ENCODE measurements around the gene DDX23.
A peak's percentile ranks its signal among the peaks of the same experiment; 100 is the strongest.
"Not testable (repeated sequence)": the region's sequence is repeated elsewhere in the genome, so short reads cannot be mapped to it uniquely, and the experiment has no call there.

Gene DDX23

DNA sequence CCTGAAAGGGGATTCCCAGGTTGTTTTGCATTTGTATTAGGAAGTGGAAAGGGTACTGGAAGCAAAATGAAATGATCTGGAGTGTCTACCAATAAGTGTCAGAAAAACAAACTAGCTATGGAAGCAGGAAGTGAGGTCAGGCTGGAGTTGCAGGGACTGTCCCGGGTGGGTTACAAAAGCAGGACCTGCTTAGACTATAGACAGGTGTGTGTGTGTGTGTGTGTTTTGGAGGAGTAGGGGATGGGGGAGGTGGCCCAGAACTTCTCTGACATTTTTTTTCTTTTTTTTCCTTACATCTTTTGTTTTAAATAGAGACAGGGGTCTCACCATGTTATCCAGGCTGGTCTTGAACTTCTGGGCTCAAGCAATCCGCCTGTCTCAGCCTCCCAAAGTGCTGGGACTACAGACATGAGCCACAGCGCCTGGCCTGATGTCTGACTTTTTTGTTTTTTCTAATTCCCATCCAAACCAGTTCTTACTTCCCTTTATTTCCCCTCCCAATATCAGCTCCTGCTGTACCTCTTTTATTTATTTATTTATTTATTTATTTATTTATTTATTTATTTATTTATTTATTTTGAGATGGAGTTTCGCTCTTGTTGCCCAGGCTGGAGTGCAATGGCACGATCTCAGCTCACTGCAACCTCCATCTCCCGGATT is 14.2 kb upstream of the DDX23 start:
- DNase-seq (ENCODE audit: low read depth, low spot score): no peak
- TF ChIP-seq CTCF (IDR thresholded peaks at IDR 0.05; ENCODE audit: insufficient read depth, low read length, missing control alignments): no peak
- POLR2A ChIA-PET: interaction anchor here (0.7 to 1.5 kb wide), 3 partner anchors 13 to 128 kb away, joined by 3 to 16 read pairs (median 3); partner anchors contain the start of gene DDX23
- CTCF ChIA-PET: interaction anchor here (0.6 to 27.6 kb wide), 9 partner anchors 10 to 122 kb away, joined by 3 to 852 read pairs (median 5); partner anchors contain the start of gene DDX23
- H3K4me3 ChIP-seq (ENCODE audit: low read depth, low read length): peak overlapping the region; percentile 77

DNA sequence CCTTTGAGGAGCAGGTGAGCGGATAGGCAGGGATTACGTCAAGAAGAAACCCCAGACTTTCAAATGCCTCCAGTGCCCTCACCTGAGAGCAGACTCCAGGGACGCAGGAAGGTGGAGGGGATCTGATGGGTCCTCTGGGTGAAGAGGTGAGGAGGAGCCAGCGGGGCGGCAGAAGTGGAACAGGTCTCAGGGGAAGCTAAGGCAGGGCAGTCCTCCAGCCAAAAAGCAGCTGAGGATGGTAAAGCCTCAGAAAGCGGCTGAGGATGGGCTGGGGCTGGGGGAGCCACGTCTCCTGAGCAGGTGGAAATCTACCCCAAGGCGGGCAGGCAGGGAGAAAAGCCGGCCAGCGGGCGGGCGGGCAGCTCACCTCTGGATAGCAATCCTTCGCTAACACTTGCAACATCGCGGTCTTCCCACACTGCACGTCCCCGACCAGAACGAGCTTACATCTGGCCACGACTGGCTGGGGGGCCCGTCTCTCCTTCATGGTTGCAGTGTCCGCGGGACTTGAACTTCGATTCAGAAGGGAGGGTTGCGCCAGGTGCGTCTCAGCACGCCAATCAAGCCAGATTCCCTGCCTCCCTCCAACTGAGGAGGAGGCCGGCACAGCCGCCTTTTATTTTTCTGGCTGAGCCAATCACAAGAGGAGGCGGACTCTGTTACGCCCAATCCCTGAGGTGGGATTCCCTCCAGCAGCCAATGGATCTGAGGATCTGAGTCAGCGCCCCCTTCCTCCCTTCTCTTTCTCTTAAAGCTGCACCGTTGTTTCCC is 13.5 kb upstream of the DDX23 start, which contains the start of gene RND1:
Gene RND1, minus strand, starts transcription at position 590 of the 771 bp plus-strand sequence. Its CDS starts 103 bp downstream, at position 487.
- ChIA-PET CTCF (interaction anchor here (0.6 to 27.6 kb wide), 8 partner anchors 9 to 131 kb away, joined by 3 to 852 read pairs (median 6); partner anchors contain the start of gene DDX23), POLR2A (interaction anchor here (0.7 to 1.5 kb wide), 3 partner anchors 13 to 129 kb away, joined by 3 to 16 read pairs (median 3); partner anchors contain the start of gene DDX23)
- peak; percentile 36 for DNase-seq (ENCODE audit: low read depth, low spot score)
- no peak for TF ChIP-seq CTCF (IDR thresholded peaks at IDR 0.05; ENCODE audit: insufficient read depth, low read length, missing control alignments)
- H3K4me3 ChIP-seq (ENCODE audit: low read depth, low read length): peak within 1 kb of the TSS; percentile 77

DNA sequence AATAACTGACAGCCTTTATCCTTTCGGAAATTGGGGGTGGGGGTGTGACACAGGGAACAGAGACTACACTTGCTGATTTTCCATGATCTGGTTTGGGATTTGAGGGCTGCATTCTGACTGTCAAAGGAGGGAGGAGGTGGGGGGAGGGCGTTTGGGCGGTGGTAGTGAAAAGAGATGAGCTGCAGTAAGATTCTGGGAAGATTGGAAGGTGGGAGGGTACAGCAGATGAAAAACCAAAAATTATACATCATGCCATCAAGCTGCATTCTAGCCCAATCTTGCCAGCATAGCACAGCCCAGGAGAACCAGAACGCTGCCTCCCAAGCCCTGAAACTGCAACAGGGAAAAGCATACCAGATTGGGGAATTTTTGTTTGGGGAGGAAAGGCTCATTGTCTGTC is 11.3 kb upstream of the DDX23 start:
- no peak for TF ChIP-seq CTCF (IDR thresholded peaks at IDR 0.05; ENCODE audit: insufficient read depth, low read length, missing control alignments)
- no peak overlapping the region for H3K4me3 ChIP-seq (ENCODE audit: low read depth, low read length)
- ChIA-PET POLR2A (no interaction called here), CTCF (interaction anchor here (0.6 to 27.6 kb wide), 3 partner anchors 10 to 22 kb away, joined by 3 to 852 read pairs (median 24); partner anchors contain the start of gene DDX23)
- no peak for DNase-seq (ENCODE audit: low read depth, low spot score)

DNA sequence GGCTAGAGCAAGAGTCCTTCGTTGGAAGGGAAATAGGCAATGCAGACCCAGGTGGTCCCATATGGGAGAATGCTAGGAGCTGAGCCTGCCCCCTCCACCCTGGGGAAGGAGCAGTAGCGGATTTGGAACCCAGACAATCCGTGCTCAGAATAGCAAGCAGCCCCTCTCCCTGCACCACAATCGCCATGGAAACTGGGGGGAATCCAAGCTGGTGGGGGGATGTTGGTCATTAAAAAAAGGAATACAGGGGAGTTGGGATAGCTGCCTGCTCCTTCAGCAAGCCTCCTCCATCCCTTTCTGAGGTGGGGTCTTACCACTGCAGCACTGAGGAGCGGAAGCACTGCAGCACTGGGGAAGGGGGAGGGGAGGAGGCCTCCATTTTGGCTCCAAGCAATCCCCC is 10.8 kb upstream of the DDX23 start:
- no peak for TF ChIP-seq CTCF (IDR thresholded peaks at IDR 0.05; ENCODE audit: insufficient read depth, low read length, missing control alignments)
- ChIA-PET CTCF (interaction anchor here (0.6 to 27.6 kb wide), 5 partner anchors 8 to 74 kb away, joined by 3 to 852 read pairs (median 3); partner anchors contain the start of gene DDX23), POLR2A (no interaction called here)
- no peak for DNase-seq (ENCODE audit: low read depth, low spot score)
- no peak overlapping the region for H3K4me3 ChIP-seq (ENCODE audit: low read depth, low read length)

- ChIA-PET CTCF (interaction anchor here (1.5 to 27.6 kb wide), 3 partner anchors 8 to 127 kb away, joined by 7 to 852 read pairs (median 10); no protein-coding TSS in a partner anchor), POLR2A (no interaction called here)
- no peak for TF ChIP-seq CTCF (IDR thresholded peaks at IDR 0.05; ENCODE audit: insufficient read depth, low read length, missing control alignments)
- H3K4me3 ChIP-seq (ENCODE audit: low read depth, low read length): no peak overlapping the region
- DNase-seq (ENCODE audit: low read depth, low spot score): no peak
These were observed 9.1 kb upstream of the DDX23 start for GRCh38 chr12:48861111-48861510.

DNA sequence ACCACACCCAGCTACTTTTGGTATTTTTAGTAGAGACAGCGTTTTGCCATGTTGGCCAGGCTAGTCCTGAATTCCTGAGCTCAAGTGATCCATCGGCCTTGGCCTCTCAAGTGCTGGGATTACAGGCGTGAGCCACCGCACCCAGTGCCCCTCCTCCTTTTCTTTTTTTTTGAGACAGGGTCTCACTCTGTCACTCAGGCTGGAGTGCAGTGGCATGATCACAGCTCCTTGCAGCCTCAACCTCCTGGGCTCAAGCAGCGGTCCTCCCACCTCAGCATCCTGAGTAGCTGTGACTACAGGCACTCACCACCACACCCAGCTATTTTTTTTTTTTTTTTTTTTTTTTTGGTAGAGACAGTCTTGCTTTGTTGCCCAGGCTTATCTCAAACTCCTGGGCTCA is 8.3 kb upstream of the DDX23 start:
- CTCF ChIA-PET: interaction anchor here (0.6 to 27.6 kb wide), 4 partner anchors 25 to 128 kb away, joined by 3 to 852 read pairs (median 130); no protein-coding TSS in a partner anchor
- DNase-seq (ENCODE audit: low read depth, low spot score); H3K4me3 ChIP-seq (ENCODE audit: low read depth, low read length); POLR2A ChIA-PET: not testable (repeated sequence)
